Ishikawa (cell line): ENCODE measurements around the gene KIRREL2.

Source experiments
- EP300 ChIP-seq: IDR thresholded peaks from 2 replicates; pipeline ENCODE4 v1.6.1; 2012; ENCODE audit warnings: borderline replicate concordance
- RAD21 ChIP-seq: IDR thresholded peaks from 2 replicates; pipeline ENCODE4 v1.6.1; 2012; ENCODE audit warnings: low read depth
- TF ChIP-seq, protein P1 (sequence below): IDR thresholded peaks from 2 replicates; pipeline ENCODE4 v1.6.1; 2012
- TF ChIP-seq, protein P2 (sequence below): IDR thresholded peaks from 2 replicates; pipeline ENCODE4 v1.6.1; 2012; ENCODE audit warnings: low read depth, mild to moderate bottlenecking

- TF ChIP-seq, protein P1, sequence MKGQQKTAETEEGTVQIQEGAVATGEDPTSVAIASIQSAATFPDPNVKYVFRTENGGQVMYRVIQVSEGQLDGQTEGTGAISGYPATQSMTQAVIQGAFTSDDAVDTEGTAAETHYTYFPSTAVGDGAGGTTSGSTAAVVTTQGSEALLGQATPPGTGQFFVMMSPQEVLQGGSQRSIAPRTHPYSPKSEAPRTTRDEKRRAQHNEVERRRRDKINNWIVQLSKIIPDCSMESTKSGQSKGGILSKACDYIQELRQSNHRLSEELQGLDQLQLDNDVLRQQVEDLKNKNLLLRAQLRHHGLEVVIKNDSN, result no peak
- TF ChIP-seq, protein P2, sequence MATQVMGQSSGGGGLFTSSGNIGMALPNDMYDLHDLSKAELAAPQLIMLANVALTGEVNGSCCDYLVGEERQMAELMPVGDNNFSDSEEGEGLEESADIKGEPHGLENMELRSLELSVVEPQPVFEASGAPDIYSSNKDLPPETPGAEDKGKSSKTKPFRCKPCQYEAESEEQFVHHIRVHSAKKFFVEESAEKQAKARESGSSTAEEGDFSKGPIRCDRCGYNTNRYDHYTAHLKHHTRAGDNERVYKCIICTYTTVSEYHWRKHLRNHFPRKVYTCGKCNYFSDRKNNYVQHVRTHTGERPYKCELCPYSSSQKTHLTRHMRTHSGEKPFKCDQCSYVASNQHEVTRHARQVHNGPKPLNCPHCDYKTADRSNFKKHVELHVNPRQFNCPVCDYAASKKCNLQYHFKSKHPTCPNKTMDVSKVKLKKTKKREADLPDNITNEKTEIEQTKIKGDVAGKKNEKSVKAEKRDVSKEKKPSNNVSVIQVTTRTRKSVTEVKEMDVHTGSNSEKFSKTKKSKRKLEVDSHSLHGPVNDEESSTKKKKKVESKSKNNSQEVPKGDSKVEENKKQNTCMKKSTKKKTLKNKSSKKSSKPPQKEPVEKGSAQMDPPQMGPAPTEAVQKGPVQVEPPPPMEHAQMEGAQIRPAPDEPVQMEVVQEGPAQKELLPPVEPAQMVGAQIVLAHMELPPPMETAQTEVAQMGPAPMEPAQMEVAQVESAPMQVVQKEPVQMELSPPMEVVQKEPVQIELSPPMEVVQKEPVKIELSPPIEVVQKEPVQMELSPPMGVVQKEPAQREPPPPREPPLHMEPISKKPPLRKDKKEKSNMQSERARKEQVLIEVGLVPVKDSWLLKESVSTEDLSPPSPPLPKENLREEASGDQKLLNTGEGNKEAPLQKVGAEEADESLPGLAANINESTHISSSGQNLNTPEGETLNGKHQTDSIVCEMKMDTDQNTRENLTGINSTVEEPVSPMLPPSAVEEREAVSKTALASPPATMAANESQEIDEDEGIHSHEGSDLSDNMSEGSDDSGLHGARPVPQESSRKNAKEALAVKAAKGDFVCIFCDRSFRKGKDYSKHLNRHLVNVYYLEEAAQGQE, result no peak
- TF ChIP-seq EP300, result no peak
- TF ChIP-seq RAD21, result no peak
Observed at GRCh38 chr19:35868823-35869326, 12.2 kb downstream of the KIRREL2 start.
